GM21515 (cell line): ENCODE results near the gene DDX19B.
"Not testable (repeated sequence)": the region's sequence is repeated elsewhere in the genome, so short reads cannot be mapped to it uniquely, and the experiment has no call there.

Experiments
- ATAC-seq: cut with Tn5 transposase; IDR thresholded peaks from one replicate; pipeline ENCODE4 v1.9.1; 2021; ENCODE audit not compliant: unreplicated experiment

Gene DDX19B

DNA sequence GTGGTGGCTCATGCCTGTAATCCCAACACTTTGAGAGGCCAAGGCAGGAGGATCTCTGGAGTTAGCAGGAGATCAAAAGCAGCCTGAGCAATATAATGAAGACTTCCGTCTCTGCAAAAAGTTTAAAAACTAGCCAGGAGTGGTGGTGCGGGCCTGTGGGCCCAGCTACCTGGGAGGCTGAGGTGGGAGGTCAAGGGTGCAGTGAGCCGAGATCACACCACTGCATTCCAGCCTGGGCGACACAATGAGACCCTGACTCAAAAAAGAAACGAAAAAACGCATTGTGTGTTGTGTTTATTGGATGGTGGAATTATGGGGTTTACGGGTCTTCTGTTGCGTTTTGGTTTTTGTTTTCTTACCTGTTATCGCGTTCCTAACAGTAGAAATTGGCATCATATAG is 46.9 kb downstream of the DDX19B start:
- ATAC-seq = no peak

DNA sequence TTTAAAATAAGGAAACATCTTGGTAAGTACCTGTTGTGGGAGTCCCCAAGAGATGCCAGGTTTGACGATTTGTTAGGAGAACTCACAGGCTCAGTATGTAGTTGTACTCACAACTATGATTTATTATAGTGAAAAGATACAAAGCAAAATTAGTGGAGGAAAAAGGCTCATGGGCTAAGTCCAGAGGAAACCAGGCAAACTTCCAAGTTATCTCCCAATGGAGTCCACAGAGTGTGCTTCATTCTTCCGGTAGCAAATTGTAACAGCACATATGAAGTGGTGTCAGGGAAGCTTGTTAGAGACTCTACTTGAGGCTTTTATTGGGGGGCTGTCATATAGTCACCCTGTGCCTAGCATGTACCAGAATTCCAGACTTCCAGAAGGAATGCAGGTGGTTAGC is 50.0 kb downstream of the DDX19B start:
- no peak for ATAC-seq

DNA sequence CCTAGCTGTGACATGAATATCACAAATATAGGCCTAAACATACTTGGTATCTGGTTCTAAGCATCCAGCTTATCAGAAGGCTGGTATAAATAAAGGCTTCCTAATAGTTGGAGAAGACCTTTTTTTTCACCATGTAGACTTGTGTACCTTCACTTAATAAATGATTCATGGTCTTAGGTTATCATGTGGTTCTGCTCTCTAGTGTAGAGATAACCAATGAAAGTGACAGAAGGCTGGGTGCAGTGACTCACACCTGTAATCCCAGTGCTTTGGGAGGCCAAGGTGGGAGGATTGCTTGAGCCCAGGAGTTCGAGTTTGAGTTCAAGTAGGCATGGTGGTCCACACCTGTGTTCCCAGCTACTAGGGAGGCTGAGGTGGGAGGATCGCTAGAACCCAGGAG is 50.8 kb downstream of the DDX19B start:
- no peak for ATAC-seq

DNA sequence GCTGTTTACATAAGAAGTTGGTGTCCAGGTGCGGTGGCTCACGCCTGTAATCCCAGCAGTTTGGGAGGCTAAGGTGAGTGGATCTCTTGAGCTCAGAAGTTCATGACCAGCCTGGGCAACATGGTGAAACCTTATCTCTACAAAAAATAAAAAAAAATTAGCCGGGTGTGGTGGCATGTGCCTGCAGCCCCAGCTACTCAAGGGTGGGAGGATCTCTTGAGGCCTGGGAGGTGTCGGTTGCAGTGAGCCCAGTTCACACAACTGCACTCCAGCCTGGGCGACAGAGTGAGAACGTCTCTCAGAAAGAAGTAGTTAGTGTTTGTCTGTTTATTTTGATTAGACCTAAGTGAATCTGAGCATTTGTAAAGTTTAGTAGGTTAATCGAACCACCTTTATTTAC is 60.6 kb downstream of the DDX19B start:
- ATAC-seq = no peak

DNA sequence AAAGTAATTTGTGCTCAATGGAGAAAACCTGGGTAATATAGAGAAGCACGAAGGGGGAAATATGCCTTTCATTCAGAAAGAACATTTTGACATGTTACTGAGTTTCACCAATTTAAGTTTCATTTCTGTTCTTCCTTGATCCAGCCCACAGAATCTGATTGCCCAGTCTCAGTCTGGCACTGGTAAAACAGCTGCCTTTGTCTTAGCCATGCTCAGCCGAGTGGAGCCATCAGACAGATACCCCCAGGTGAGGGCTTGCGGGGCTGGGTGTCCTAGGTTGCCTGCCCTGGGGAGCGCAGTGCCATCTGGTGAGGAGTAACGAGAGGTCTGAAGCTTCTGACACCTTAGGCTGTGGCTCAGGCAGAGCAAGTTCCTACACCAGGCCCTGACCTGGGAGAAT is 65.4 kb downstream of the DDX19B start:
- ATAC-seq = no peak

DNA sequence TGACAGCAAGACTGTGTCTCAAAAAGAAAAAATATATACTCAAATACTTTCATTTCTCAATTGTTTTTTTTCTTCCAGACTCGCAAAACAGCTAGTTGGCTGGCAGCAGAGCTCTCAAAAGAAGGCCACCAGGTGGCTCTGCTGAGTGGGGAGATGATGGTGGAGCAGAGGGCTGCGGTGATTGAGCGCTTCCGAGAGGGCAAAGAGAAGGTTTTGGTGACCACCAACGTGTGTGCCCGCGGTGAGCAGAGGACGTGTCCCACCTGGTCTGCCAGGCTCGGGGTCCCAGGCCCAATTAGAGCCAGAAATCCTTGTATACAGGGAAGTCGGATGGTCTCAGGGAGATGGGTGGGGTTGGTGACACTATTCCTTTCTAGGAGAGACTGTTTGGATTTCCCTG is 71.2 kb downstream of the DDX19B start:
- not testable (repeated sequence) for ATAC-seq

DNA sequence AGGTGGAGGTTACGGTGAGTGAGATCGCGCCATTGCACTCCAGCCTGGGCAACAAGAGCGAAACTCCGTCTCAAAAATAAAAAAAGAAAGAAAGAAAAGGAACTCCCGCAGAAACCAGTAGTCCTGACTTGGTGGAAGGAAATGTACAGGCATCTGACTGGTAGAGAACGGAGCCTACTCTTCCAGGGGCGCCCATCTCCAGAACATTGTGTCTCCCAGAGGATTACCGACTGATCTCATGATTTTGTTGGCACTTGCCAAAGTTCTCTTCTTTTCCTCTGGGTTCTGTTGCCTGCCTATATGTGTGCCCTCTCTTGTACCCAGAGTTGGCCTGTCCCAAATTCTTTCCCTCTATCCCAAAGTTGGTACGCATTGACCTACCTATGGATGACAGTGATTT is 71.9 kb downstream of the DDX19B start:
- no peak for ATAC-seq

DNA sequence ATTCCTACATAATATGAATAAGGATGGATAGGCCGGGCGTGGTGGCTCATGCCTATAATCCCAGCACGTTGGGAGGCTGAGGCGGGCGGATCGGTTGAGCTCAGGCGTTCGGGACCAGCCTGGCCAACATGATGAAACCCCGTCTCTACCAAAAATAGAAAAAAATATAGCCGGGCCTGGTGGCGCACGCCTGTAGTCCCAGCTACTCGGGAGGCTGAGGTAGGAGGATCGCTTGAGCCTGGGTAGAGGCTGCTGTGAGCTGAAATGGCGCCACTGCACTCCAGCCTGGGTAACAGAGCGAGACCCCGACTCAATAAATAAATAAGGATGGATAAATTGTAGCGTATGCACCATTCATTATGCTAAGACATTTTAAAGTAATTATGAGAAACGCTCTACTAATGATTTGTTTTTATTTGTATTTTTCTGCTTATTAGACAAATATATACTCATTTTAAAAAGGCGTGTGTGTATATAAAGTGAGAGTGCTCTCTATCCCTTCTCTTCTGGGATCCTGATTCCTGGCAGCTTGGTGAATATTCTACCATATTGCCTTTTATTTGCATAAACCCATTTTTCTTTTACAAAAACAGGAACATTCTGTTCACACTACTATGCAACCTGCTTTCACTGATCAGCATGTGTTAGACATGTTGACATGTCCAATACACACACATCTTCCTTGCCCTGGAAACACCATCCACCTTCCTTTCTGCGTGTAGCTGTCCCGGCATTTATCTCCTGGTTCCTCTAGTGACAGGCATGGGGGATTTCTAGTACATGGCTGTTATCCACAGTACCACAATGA is 74.1 kb downstream of the DDX19B start:
- no peak for ATAC-seq

DNA sequence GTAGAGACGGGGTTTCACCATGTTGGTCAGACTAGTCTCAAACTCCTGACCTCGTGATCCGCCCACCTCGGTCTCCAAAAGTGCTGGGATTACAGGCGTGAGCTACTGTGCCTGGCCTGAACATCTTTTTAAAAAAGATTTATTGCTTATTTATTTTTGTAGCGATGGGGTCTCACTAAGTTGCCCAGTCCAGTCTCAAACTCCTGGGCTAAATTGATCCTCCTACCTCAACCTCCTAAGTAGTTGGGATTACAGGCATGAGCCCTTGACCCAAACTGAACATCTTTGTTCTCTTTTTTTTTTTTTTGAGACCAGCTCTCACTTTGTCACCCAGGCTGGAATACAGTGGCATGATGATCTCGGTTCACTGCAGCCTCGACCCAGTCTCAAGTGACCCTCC is 75.2 kb downstream of the DDX19B start:
- ATAC-seq = no peak

DNA sequence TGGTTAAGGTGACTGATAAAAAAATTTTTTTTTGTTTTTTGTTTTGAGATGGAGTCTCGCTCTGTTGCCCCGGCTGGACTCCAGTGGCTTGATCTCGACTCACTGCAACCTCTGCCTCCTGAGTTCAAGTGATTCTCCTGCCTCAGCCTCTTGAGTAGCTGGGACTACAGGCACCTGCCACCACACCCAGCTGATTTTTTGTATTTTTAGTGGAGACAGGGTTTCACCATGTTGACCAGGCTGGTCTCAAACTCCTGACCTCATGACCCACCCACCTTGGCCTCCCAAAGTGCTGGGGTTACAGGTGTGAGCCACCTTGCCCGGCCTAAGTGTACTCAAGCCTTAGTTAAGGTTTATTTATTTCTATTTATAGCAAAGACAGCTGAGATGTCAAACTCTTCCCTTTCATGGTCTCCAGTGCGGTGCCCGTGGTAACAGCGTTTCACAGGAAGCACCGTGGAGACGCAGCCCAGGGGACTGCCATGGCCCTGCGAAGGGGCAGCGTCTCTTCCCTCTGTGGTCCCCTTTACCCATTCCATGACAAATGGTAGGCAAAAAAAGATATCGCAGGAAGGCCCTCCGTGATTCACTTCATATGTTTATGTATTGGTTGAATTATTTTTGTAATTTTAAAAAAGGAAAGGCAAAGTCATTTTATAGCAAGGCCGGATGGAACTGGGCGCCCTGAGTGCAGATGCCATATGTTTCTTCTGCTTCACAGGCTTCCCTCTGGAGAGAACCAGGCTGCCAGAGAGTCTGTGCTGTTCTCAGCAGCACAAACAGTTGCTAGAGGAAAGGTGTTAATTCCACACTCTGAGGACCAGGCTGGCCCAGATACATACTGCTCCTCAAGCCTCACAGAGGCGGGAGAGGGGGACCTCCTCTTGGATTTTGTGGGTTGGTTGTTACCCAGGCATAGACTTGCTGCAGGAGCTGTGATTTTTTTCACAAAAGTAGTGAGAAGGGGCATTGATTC is 76.9 kb downstream of the DDX19B start:
- ATAC-seq = no peak

DNA sequence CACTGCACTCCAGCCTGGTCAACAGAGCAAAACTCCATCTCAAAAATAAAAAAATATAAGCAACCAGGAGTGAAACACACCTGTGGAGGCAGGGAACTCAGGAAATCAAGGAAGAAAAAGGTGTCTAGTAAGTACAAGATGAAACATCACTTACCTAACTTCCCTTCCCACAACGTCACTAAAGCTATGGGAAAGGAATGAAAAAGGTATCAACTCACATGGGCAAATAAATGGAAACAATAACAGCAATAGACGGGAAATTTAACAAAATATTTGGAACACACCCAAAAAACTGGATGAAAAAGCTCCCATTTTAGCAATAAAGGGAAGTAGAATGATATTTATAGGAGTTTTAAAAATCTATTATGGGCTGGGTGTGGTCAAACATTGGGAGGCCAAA is 78.8 kb downstream of the DDX19B start:
- ATAC-seq = no peak

DNA sequence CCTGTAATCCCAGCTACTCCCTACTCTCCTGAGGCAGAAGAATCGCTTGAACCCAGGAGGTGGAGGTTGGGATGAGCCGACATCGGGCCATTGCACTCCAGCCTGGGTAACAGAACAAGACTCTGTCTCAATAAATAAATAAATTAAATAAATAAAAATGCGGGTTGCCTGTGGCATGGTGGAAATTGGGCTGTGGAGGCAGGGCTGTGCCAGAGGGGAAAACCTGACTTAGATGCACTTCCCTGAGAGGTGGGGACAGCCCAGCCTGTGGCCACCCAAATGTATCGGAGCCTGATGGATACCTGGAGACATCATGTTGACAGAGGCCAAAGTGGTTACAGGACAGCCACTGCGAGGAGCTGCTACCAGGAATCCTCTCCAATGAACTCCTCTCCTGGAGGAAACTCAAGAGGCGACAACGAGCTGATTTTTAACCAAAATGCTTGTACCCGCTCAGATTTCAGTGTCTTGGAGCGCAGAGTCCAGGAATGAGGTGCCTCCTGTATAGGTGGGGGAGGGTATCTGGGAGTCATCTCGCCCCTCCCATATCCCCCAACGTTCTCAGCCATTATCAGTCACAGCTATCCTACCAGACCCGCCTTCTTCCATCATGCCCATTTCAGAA is 80.0 kb downstream of the DDX19B start:
- ATAC-seq = no peak

DNA sequence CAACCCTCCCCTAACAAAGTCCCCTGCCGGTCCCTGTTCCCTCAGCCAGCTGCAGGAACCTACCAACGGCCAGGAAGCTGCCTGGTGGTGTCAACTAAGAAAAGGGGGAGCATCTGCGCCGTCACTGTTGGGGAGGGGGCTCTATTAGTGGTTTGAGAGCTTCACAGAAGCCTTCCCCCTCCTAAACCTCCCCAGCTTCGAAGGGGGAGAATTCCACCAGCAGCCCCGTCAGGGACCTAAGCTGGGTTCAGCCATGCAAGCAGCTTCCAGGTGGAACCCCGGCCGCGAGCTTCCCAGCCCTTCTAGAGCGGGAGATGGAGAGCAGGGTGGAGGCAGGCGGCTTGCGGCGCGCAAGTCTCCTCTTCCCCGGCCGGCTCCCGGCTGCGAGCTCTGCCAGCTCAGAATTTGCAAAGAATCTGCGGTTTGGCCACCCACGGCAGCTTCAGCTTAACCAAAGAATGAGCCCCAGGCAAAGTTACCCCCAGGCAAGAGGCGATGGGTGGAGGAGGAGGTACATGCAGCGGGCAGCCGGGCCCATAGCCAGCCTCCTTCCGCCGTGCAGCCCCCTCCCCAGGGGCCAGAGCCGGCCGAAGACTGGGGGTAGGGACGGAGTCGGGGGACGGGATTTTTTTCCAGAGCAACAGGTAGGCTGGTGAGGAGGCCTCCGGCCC is 81.4 kb downstream of the DDX19B start:
- ATAC-seq = no peak

DNA sequence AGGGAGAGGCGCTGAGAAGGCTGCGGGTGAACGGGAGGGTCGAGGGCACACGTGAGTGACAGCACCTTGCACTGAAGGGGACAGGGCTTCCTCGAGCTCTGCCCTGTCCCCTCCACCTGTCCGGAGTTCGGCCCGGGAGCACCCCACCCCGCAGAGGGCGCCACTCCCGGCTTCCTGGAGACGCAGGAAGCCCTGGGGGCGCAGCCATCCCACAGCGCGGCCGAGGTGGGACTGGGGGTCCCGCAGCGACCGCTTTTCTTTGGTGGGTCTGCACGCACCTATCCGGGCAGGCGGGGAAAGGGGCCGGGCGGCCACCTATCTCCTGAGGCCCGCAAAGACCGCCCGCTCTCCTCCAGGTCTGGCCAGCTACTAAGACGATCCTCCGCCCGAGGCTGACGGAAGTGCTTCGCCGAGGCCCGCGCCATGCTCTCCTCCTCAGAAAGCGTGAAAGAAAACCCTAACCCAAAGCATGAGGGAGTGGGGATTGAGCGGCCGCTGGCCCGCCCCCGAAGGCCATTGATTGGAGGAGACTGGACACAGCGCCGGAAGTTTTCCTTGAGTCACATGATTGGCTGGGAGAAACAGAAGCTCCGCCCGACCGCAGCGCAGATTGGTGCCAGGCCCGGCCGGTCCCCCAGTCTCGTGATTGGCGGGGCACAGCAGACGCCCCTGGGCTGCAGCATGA is 82.1 kb downstream of the DDX19B start:
- peak; percentile 87 for ATAC-seq

DNA sequence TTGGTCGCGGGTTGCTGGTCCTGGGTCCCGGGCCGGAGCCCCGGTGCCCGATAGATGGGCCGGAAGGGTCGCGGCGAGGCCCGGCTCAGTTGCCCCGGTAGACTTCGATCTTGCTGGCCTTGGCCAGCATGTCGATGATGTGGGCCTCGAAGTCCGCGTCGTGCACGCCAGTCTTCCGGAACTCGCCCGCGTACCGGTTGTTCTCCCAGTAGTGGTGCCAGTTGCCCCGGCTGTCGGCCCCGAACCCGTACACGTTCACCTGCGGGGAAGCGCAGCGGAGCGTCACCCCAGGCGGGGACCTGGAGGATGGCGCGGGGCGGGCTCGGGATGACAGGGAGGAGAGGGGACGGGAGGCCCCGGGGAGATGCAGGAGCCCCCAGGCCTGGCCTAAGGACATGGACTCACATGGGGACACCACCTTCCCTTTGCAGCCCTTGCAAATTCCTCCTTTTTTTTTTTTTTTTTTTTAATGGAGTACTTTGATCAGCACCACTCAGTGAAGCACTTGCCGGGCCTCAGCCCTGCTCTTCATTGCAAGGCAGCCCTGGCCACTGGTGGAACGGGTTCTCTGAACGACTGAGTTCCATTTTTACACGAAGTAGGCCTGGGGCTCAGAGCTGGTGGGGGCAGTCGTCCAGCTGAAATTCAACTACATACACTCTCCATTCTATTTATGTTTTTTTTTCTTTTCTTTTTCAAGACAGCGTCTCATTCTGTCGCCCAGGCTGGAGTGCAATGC is 82.8 kb downstream of the DDX19B start:
- no peak for ATAC-seq

DNA sequence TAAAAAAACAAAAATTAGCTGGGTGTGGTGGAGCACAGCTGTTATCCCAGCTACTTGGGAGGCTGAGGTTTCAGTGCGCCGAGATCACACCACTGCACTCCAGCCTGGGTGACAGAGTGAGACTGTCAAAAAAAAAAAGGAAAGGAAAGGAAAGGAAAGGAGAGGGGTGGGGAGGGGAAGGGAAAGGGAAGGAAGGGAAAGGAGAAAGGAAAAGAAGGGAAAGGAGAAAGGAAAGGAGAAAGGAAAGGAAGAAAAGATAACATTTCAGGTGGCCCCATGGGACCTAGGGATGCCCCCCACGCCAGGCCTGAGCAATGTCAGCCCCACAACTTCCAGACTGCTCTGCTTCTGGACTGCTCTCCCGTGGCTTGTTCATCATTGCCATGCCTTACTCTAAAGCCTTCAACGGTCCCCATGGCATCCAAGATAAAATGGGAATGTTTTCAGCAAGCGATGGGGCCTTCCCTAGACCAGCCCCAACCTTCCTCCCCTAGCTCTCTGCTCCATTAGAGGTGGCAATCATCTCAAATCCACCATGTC is 84.5 kb downstream of the DDX19B start:
- ATAC-seq = no peak
